HL-60 (cell line): ENCODE measurements around the gene GLRX5.

Experiments
- DNase-seq, 2 experiments: peaks; one replicate each; pipeline ENCODE4 v3.0.0-alpha.2; 2010 to 2020; ENCODE audit warnings: low read depth in 1 of 2, low spot score in 1 of 2
- H3K27ac ChIP-seq: fragments of 250-450 bp; sonication (Bioruptor Pico); replicated peaks from 2 replicates; pipeline ENCODE4 v1.5.1; 2020; ENCODE audit warnings: mild to moderate bottlenecking, moderate library complexity
- H3K27me3 ChIP-seq: fragments of 250-450 bp; sonication (Bioruptor Pico); 2 replicates; pipeline ENCODE4 v1.5.1; 2021; ENCODE audit warnings: mild to moderate bottlenecking, moderate library complexity; ENCODE audit not compliant: insufficient read depth, poor library complexity, severe bottlenecking
- H3K4me3 ChIP-seq: replicated peaks from 2 replicates; pipeline ENCODE4 v1.5.1; 2011; ENCODE audit warnings: mild to moderate bottlenecking, control low read depth, low read length; ENCODE audit not compliant: insufficient read depth
- CTCF ChIP-seq: IDR thresholded peaks from one replicate; pipeline ENCODE4 v1.5.1; 2011; ENCODE audit warnings: low read length, control low read depth, inconsistent platforms; ENCODE audit not compliant: insufficient read depth
- GABPA ChIP-seq: IDR thresholded peaks from 2 replicates; pipeline ENCODE4 v1.6.1; 2012; ENCODE audit warnings: low read depth
- POLR2AphosphoS5 ChIP-seq: IDR thresholded peaks from 2 replicates; pipeline ENCODE4 v1.6.1; 2012; ENCODE audit warnings: low read depth
- REST ChIP-seq: IDR thresholded peaks from 2 replicates; pipeline ENCODE4 v1.6.1; 2012; ENCODE audit warnings: low read depth; ENCODE audit not compliant: insufficient replicate concordance
- SPI1 ChIP-seq: IDR thresholded peaks from 2 replicates; pipeline ENCODE4 v1.6.1; 2012; ENCODE audit warnings: low read depth, mild to moderate bottlenecking, borderline replicate concordance
- long read RNA-seq: library from polyadenylated mRNA; unstranded; transcript quantifications from one replicate; pipeline ENCODE4 v2.0.0, GENCODE V29; 2020

The GLRX5 gene
- long read RNA-seq, partial matches to known transcripts = 0 of 4 reads
- long read RNA-seq, other reads (novel, unspliced or antisense) = 1 of 4 reads

GRCh38 chr14:95534299-95535225 is at the start of gene GLRX5:
TSS of gene GLRX5 (plus strand) at chr14:95535050. CDS start at chr14:95535090, 40 bp downstream.
- Histone ChIP-seq H3K27ac (peak within 1 kb of the TSS; percentile 98), H3K27me3 (no peaks in the 10 kb centered on the region), H3K4me3 (peak within 1 kb of the TSS; percentile 85)
- TF ChIP-seq GABPA (peak; percentile 97), REST (peak; percentile 33), POLR2AphosphoS5 (peak; percentile 75), SPI1 (no peak), CTCF (no peak)
- peak; percentile 99 to 100 for DNase-seq

DNA sequence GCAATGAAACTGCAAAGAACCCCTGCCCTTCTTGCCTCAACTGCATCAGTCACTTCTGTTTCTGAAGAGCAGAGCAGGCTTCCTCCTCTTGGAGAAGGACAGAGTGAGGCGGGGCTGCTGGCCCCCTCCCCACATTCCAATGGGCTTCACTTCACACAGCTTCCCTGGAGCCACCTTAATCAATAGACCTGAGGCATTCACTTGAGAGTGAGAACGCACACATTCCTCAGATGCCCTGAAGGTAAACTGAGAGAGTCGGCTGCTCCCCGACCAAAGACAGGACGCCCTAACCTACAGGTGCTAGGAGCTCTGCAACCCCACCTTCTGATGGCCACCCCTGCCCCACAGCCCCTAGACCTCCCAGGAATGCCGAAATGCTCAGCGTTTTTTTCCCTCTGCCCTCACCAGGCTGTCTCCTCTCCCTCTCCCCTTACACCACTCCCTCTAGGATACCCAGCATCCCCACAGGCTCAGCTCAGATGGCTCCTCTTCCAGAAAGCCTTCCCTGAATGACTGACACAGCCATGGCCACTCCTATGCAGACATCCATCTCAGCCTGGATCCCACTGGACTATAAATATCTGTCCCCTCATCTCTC is 49.5 kb upstream of the GLRX5 start:
- Histone ChIP-seq H3K4me3 (no peak overlapping the region), H3K27me3 (no peaks in the 10 kb centered on the region), H3K27ac (no peak overlapping the region)
- DNase-seq = no peak
- TF ChIP-seq POLR2AphosphoS5 (no peak), GABPA (no peak), SPI1 (no peak), CTCF (no peak), REST (no peak)

- peak in 1 of 2 experiments; percentile 68 for DNase-seq
- H3K4me3 ChIP-seq = no peak overlapping the region
- peak; percentile 69 for TF ChIP-seq SPI1
- no peak for TF ChIP-seq REST
- TF ChIP-seq POLR2AphosphoS5 = peak; percentile 34; the same call in 1 of the 2 replicates
- no peak for TF ChIP-seq GABPA
- no peak overlapping the region for H3K27ac ChIP-seq
- H3K27me3 ChIP-seq = no peaks in the 10 kb centered on the region
These were observed 47.8 kb upstream of the GLRX5 start for GRCh38 chr14:95486875-95487668.
